HG02840 (cell line): ENCODE measurements around the gene SLC35A3.

ENCODE experiments used
- ATAC-seq: cut with Tn5 transposase; IDR thresholded peaks from one replicate; pipeline ENCODE4 v1.9.1; 2021; ENCODE audit warnings: mild to moderate bottlenecking, moderate library complexity, moderate number of reproducible peaks; ENCODE audit not compliant: unreplicated experiment, low FRiP score

The SLC35A3 gene

DNA sequence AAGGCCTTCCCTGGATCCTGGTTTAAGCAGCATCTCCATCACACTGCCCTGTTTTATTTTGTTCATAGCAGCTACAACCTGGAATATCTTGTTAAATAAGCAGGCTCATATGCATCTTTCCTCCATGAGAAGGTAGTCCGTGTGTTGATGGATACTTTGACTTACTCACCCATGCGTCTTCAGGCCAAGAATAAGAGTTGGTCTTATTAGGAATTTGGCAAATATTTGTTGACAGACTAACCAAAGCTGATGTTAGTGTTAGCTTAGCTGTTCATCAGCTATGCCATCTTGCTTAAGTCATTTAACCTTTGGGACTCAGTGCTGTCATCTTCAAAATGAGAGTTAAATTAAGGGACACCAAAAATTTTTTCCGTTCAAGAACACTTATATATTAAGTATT is 103.7 kb downstream of the SLC35A3 start:
- ATAC-seq = no peak

DNA sequence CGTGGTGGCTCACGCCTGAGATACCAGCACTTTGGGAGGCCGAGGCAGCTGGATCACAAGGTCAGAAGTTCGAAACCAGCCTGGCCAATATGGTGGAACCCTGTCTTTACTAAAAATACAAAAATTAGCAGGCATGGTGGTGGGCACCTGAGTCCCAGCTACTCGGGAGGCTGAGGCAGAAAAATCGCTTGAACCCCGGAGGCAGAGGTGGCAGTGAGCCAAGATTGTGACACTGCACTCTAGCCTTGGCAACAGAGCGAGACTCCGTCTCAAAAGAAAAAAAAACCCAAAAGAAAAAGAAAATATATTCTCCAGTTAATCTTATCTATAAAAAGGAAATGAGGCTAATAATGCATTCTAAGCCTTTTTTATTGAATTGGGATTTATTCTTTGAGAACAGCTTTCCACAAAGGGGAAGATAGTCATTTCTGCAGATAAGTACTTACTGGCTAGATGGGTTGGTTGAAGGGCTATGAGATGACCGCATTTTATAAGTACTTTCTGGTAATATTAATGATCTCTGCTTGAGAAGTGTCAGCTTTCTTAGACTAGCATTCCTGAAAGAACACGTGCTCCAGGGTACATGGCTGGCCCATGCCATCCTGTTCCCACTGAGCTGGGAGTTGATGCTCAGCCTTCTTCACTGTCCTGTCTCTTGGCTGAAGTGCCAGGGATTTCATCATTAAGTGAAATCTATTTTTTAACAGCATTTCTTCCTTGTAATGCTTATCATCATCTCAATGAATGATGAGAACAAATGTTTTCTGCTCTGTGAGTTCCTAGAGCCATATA is 105.0 kb downstream of the SLC35A3 start:
- ATAC-seq = no peak

- no peak for ATAC-seq
Measured at GRCh38 chr1:100075773-100076172, 106.0 kb downstream of the SLC35A3 start.

DNA sequence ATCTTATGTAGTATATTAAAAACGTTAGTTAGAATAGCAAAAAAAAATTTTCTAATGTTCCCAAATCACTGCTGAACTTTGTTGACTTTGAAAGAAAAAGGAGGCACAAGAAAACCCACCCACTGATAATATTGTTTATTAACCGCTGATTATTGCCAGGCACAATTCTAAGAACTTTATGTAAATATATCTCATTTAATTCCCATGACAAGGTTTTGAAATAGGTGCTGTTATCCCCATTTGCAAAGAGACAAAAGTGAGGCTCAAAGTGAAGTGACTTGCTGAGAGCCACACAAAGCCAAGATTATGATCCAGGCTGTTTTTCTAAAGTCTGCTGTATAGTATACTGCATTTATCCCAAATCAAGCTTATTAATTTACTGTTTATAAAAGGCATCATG is 106.5 kb downstream of the SLC35A3 start:
- no peak for ATAC-seq

GRCh38 chr1:100076744-100077143 is 106.9 kb downstream of the SLC35A3 start:
- ATAC-seq = peak; percentile 72

- no peak for ATAC-seq
Measured at GRCh38 chr1:100077531-100077930, 107.7 kb downstream of the SLC35A3 start.

DNA sequence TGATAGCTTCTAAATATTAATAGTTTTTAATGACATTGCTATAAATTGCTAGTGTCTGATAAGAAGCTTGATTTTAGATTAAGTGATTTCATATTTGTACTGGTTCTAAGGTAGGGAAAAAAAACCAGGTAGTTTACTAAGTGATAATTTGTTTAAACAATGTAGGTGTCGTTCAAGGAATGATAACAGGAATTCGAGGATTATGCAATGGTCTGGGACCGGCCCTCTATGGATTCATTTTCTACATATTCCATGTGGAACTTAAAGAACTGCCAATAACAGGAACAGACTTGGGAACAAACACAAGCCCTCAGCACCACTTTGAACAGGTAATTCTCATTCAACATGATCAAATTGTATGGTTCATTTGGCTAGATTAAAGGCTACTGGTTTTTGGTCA is 110.5 kb downstream of the SLC35A3 start:
- ATAC-seq = no peak
